Fibroblast of skin of left biceps (primary cell): ENCODE results near the gene ATP2A2.
"Not testable (repeated sequence)": the region's sequence is repeated elsewhere in the genome, so short reads cannot be mapped to it uniquely, and the experiment has no call there.

ENCODE experiments used
- DNase-seq, 2 experiments: peaks; one replicate each; pipeline ENCODE4 v3.0.0-alpha.2; 2013; ENCODE audit warnings: low read depth in 2 of 2

Gene ATP2A2

DNA sequence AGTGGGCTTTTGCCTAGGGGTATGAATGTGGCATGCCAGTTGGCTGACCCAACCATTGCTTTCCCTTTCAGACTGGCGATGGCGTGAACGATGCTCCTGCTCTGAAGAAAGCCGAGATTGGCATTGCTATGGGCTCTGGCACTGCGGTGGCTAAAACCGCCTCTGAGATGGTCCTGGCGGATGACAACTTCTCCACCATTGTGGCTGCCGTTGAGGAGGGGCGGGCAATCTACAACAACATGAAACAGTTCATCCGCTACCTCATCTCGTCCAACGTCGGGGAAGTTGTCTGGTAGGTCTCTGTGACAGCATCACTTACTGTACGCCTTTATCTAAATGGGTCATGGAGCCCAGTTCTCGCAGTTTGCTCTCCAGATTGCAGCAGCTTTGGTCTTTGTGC lies 61.1 kb downstream of the ATP2A2 start:
- no peak for DNase-seq

GRCh38 chr12:110343114-110343513 lies 62.1 kb downstream of the ATP2A2 start:
- no peak for DNase-seq

DNA sequence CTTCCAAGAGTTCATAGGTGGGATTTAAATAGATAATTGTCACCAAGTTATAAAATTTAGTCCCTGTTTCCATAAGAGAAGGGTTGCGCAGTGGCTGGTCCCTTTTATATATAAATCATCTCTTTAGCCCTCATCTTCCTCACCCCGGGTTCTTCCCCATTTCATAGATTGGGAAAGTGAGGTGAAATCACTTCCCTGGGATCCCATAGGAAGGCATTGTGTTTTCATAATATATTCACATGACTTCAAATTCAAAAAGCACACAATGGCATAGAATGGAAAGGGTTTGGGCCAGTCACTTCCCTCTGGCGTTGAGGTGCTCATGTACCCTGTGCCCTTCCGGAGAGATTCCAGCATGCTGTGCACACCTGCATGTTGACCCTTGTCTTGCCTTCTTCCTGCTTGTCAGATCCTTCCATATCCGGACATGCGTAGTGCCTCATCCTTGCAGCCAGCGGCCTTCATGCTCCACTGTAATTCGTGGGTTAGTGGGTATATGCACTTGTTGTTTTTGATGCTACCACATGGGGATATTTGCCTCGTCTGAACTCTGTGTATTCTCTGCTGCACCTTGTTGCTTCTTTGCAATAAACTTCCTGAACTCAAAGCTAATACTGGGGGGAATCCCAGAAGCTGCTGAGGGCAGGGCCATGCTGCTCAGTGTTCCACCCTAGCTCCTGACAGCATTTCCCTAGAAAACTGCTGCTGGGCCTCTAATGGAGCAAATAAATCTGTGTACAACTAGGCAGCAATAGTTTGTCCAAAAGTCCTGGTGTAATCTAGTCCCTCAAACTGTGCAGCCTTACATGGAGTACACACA lies 62.9 kb downstream of the ATP2A2 start:
- DNase-seq = no peak

GRCh38 chr12:110344657-110345056 lies 63.6 kb downstream of the ATP2A2 start:
- DNase-seq = no peak

DNA sequence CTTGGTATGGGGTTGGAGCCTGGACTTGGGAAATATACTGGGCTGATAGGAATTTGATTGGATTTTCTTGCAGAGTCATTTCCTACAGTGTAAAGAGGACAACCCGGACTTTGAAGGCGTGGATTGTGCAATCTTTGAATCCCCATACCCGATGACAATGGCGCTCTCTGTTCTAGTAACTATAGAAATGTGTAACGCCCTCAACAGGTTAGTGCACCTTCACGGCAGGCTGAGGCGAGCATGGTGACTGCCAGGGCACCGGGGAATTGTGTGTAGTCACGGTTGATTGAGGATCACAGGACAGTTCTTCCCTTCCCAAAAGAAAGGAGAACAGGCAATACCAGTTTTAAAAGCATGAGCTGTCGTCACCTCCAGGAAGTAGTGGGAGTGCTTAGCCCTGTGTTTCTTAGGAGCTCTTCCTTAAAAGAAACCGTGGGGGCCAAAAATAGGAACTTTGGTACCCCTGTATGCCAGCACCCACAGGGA lies 64.2 kb downstream of the ATP2A2 start:
- DNase-seq = no peak

DNA sequence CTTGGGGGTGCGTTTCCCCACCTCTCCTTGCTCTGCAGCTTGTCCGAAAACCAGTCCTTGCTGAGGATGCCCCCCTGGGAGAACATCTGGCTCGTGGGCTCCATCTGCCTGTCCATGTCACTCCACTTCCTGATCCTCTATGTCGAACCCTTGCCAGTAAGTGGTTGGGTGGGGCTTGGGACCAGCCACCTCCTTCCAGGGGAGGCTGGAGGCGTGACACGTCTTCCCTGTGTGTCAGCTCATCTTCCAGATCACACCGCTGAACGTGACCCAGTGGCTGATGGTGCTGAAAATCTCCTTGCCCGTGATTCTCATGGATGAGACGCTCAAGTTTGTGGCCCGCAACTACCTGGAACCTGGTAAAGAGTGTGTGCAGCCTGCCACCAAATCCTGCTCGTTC lies 64.9 kb downstream of the ATP2A2 start:
- no peak for DNase-seq

- no peak for DNase-seq
Observed at GRCh38 chr12:110347767-110348166, 66.7 kb downstream of the ATP2A2 start.

- DNase-seq = no peak
Observed at GRCh38 chr12:110348431-110349059, 67.5 kb downstream of the ATP2A2 start.

- no peak for DNase-seq
Observed at GRCh38 chr12:110349096-110349495, 68.0 kb downstream of the ATP2A2 start.

DNA sequence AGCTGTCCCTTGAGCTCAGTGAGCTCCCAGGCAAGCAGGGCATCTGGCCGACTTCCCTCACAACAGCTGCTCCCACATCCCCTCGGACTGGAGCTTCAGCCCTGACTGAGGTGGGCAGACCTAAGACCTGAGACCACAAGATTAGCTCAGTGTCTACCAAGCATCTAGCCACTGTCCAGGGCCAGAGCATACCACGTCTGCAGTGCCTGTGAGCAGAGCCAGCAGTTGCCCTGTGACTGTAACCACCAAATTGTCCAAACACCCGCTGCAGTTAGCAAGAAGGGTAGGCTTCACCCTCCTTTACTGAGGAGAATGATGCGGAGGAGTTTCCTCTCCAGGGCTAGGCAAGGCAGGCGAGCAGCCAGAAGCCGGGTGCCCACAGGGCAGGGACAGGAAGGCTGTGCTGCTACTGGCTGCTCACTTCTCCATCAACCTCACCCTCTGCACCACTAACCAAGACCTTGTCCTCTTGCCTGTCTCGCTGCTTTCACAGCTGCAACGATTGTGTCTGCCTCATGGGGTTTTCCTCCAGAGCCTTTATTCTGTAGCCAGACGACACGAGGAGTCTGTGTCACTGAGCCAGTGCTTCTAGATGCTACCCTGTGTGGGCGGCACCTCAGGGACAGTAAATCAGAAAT lies 68.6 kb downstream of the ATP2A2 start:
- DNase-seq = no peak

DNA sequence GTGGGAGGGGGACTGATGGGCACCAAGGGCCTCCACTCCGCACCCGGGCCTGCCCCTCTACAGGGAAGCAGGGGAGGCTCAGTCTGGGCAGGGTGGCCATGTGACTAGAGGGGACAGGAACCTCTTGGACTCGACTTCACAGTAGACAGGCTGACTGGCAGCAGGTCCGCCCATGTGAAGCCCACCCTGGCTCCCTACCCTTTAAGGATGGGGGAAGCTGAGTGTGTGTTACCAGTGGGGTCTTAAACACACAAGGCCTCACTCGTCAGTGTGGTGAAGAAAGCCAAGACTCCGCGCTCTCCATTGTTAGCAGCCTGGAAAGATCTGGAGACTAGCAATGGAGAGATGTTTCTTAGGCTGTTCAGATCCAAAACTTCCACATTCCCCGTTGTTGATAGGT lies 70.1 kb downstream of the ATP2A2 start:
- DNase-seq = no peak

DNA sequence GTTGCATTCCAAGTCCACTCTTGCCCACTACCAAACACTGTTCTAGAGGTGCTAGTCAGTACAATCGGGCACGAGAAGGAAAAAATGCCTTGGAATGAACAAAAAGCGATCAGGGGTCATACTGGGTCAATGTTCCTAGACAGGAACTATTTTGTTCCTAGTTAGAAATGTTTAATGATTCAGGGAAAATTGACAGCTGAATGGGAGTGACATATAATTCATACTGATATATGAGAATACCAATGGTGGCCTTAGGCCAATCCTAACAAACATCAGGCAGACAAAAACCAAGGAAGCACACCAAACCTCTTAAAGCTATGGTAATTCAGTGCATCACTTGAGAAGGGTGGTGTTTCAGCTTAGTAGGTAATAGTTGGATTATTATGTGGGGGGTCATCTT lies 71.4 kb downstream of the ATP2A2 start:
- DNase-seq = no peak

GRCh38 chr12:110353211-110353965 lies 72.3 kb downstream of the ATP2A2 start:
- DNase-seq = no peak

- no peak for DNase-seq
Observed at GRCh38 chr12:110354172-110354780, 73.2 kb downstream of the ATP2A2 start.

GRCh38 chr12:110355073-110355472 lies 74.0 kb downstream of the ATP2A2 start:
- no peak for DNase-seq

DNA sequence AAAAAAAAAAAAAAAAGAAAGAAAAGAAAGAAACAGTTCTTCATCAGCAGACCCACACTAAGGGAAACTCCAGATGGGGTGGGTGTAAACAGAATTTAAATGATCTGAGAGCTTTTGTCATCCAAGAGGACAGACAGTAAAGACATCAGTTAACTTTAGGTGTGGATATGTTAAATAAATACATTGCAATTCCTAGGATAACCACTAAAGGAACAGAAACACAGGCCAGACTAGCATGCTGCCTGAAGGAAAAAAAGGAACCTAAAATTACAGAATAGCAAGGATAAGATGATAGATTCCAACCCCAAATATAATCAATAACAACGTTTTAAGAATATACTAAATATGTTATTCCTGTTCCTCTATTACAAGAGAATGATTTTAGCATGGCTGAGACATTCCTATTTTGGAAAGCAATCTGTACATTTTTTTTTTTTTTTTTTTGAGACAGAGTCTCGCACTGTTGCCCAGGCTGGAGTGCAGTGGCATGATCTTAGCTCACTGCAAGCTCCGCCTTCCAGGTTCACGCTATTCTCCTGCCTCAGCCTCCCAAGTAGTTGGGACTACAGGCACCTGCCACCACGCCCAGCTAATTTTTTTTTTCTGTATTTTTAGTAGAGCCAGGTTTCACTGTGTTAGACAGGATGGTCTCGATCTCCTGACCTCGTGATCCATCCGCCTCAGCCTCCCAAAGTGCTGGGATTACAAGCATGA lies 77.5 kb downstream of the ATP2A2 start:
- not testable (repeated sequence) for DNase-seq

DNA sequence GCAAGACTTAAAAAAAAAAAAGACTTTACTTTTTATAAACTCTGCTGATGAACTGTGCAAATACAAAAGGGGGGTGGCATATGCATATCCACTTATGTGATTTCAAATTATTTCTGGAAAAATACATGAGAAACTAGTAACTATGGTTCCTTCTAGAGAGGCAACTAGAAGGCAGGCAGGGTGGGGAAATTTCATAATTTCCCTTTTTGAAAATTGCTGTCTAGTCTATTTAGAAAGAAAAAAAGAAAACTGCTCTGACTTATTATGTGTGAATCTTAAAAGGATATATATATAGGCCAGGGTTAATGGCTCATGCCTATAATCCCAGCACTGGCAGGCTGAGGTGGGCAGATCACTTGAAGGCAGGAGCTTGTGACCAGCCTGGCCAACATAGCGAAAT lies 80.2 kb downstream of the ATP2A2 start:
- DNase-seq = no peak

DNA sequence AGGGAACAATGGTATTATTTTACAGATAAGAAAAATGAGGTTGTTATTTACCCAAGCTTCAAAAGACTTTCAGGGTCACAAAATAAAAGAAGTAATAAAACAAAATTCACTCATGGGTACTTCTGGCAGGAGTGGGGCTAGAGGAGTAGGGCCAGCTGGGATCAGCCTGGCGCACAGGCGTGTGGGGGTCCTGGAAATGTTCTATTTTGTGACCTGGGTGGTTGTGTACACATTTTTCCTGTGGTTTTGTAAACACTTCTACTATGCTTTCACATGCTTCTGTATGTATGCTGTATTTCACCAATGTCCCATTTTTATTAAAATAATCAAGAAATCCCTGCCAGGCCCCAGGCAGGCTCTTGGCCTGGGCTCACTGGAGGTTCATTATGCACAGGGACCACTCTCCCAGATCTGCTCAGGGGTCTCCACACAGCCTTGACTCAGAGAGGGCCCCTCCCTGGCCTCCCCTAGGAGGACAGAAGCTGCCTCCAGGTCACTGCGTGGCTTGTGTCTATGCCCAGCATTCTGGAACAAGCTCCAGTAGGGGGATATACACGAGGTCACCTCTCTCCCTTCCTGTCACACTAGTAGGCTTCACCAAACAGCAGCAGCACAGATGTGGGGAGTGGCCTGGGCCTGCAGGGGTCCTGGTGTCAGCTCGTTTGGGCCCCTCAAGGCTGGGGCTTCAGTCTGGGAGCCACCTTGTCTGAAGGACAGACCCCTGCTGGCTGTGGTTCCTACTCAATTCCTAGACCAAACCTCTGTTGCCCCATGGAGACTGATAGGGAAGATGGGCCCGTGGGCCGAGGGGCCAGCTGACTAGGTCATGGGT lies 84.7 kb downstream of the ATP2A2 start:
- no peak for DNase-seq

GRCh38 chr12:110366321-110367142 lies 85.5 kb downstream of the ATP2A2 start:
- no peak for DNase-seq
